Stimulated activated CD4-positive, alpha-beta T cell treated with anti-CD3 and anti-CD28 coated beads, Interleukin-1b, Interleukin-23, amount 100 ng/mL, for 24 hours (primary cell): ENCODE measurements around the gene THEM4.
A peak's percentile ranks its signal among the peaks of the same experiment; 100 is the strongest.
"Not testable (repeated sequence)": the region's sequence is repeated elsewhere in the genome, so short reads cannot be mapped to it uniquely, and the experiment has no call there.

Source experiments
- DNase-seq, 4 experiments: peaks; one replicate each; pipeline ENCODE4 v3.0.0-alpha.2; 2020; ENCODE audit warnings: low read depth in 4 of 4, low spot score in 1 of 4

The THEM4 gene

DNA sequence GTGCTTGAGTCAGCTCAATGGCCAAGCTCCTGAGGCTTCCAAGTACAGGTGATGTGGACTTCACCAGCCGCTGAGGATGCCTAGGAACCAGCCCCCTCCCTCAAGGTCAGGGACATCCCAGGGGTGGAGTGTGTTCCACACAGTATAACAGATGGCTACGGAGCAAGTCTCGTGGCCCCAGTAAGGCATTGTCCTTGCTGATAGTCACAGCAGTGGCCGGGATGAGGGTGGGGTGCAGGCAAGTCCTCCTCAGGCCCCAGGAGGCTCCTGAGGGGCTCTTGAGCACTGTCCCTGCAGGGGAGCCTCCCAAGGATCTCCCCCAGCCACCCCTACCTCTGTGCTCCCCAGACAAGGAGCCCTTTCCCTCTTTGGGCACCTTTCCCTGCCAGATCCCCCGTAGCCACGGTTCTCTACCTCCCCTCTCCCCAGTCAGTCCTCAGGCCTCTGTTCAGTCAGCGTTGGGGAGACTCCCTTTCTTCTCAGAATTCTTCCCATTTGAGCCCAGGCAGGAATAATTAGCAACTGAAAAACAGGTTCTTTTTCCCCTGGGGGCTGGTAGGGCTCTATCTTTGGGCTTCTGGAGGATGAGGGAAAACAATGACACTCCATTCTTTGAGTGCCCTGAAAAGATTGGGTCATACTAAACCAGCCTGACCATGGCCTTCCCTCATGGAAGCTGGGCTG, 48.7 kb downstream of the THEM4 start:
- no peak for DNase-seq

DNA sequence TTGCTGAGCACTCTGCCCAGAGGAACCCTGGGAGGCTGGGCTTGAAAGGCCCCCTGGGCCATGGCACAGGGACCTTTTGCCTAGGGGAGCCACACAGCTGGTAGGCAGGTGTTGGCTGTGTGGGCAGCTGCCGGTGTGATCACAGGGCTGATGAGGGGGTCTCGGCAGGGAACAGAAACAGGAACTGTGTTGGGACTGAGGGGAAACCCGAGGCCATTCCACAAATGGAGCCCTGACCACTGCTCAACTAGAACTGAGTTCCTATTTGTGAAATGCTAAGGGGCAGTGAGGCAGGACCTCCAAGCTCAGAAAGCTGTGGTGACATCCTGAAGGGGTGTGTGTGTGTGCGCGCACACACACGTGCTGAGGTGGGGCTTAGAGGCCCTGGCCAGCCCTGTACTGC, 49.4 kb downstream of the THEM4 start:
- no peak for DNase-seq

DNA sequence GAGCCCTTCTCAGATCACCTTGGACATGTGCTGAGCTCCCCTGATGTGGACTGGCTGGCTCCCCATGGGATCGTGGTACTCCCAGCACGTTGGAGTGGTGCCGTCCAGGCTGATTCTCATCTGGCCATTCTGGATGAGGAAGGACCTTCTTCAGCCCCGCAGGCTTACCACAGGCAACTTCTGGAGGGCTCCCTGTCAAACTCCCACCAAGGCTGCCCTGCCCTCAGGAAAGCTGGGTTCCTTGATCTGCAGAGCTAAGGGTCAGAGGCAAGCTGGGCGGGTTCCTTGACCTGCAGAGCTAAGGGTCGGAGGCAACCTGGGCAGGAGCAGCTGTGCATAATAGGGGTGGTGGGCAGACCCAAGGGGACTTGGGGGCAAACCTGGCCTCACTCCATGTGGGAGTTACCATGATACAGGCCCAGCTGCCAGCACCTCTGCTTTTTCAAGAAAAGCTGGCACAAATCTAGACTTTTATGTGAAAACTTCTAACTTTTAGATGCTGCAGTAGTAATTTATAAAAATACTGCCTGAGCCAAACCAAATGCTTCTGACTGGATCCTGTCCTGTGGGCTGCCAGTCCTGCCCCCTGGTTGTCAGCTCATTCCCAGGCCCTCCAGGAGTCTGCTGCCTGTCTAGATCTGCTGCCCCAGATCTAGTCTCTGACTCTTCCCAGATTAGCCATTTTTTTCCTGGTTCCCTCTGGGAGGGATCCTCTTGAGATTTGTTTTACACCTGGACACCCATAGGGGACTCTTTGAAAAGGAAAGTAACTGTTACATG, 50.2 kb downstream of the THEM4 start:
- DNase-seq = no peak

DNA sequence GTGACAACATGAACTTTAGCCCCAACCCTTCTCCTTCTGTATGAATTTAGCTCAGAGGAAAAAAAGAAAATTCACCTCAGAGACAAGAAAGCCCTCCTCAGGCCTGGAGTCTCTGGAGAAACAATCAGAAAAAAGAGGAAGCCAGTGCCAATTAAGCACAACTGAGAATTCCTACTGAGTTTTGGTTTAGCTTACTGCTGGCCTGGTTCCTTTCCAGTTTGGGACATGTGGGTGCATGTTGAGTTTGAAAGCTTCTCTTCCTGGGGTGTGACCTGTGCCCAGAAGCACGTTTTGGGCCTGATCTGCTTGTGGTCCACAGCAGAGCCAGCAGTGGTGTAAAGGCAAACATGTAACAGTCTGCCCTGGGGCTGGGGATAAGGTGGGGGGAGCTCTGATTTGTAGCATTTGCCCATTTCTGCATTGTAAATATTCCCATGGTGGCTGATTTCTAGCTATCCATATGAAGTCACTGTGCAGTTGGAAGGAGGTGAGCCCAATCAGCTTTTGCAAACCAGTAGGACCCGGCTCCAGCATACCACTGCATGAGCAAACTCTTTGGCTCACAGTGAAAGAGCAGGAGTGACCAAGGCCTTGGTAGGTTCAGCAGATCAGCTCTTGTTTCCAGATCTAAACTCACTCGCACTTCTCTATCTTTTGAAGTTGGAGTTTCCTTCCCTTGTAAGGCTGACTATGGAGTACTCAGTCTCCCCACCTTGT, 51.1 kb downstream of the THEM4 start:
- DNase-seq = no peak

DNA sequence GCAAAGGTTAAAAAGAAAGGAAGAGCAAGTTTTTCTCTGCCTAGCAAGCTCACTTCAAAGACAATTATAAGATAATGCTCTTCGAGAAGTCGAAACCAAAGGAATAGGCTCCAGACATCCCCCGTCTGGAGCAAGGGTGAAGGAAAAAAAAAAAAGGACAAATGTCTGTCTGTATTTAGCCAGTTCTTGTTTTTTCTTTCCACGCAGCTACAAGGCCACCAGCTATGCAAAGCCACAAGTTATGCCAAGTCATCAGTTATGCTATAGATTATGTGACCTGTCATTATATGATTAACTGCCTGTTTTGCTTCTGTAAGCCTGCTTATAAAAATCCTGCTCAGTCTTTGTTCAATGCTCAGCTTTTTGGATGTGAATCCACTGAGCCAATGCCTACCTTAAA, 53.4 kb downstream of the THEM4 start:
- no peak for DNase-seq

DNA sequence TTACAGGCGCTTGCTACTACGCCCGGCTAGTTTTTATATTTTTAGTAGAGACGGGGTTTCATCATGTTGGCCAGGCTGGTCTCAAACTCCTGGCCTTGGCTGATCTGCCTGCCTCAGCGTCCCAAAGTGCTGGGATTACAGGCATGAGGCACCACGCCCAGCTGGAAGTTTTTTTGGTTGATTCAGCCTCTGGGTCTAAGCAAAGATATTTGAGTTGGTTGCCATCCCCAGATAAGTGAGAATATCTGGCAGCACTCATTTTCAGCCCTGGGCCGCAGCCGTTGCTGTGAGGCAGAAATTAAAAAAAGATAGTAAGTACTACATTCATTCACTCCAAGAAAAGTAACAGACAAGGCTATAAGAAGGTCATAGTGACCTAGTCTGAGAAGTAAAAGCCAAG, 53.8 kb downstream of the THEM4 start:
- not testable (repeated sequence) for DNase-seq

DNA sequence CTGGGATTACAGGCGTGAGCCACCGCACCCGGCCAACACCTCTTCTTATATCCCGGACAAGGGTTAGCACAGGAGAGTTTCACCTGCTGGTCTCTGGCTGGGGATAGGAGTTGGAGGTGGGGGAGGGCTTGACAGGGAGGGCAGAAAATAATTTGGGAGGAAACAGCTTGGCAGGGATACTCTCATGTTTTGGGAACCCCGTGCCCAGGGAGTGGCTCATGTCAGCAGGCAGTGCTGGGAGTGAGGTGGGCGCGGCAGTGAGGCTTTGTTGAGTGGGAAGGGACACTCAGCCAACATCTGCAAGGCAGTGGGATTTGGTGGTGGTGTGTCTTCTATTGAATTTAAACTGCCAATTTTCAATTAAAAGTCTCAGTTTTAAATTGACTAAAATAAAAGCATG, 54.7 kb downstream of the THEM4 start:
- no peak for DNase-seq

DNA sequence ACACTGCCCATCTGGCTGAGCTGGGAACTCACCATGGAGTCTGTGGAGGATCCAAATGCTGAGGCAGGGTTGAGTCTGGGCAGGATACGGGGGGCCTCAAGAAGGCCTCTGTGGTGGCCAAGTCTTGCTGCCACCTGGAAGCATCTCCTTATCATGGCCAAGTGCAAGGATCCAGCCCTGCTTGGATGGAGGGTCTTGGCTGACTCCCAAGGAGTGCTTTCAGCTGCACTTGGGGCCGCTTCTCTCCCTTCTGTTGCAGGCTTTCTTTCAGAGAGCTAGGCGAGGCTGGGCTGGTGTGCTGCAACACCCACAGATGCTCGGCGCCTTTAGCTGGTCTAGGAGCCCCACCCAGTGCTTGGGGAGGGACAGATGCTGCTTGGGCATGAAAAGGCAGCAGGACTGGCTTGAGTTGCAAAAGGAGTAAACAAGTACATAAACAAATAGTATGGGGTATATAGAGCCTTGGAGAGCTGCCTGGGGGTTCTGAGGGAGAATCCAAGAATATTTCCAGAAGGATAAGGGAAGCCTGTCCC, 55.8 kb downstream of the THEM4 start, which contains the start of gene THEM5:
Gene THEM5, minus strand, starts transcription at position 302 of the 533 bp plus-strand sequence. Its CDS starts 147 bp downstream, at position 155.
- DNase-seq = no peak

DNA sequence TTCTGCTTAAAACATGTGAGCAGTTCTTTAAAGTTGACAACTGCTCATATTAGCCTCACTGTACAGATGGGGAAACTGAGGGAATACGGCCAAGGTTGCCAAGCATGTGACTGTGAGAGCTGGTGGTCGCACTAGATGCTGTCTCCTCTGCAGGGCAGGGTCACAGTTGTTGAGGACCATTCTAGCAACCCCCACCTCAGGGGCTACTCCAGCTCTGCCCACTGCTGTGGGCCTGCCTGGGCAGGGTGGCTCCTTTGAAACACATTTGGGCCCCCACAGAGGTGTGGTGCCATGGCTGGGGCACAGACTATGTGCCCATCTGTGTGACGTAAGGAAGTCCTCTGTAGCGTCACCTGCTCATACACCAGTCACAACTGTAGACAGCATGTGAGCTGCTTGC, 56.6 kb downstream of the THEM4 start:
- no peak for DNase-seq

DNA sequence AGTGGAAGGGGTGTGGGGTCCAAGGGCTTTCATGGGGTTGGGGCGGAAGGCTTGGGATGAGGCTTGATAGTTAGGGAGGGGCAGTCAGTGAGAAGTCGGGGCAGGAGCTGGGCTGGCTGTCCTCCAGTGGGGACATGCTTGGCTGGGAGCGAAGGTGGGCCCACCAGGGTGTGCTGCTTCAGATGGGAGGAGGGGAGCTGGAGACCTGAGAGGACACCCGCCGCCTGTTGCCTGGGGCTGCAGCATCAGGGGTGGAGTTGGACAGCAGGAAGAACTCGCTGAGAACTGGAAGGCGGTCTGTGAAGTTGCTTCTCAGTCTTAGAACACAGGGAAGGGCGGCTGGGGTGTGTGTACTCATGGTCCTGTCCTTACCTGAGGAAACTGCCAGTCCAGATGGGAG, 57.4 kb downstream of the THEM4 start:
- DNase-seq = no peak

DNA sequence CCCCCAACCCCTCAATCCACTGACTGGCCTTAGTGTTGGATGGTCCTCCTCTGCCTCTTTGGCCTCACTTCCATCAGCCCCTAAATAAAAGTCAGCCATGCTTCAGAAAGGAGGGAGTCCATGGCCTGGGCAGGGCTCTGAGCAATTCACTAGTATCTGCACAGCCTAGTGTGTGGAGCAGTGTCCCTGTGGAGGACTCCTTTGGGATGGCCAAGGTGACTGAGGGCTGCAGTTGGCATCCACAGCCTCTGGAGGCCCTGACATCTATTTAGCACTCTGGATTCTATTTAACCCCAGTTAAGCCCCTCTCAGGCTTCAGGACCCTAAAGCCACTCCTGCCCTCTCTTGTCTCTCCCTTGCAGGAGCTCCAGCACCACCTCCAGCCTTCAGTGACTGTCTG, 59.4 kb downstream of the THEM4 start:
- DNase-seq = no peak

DNA sequence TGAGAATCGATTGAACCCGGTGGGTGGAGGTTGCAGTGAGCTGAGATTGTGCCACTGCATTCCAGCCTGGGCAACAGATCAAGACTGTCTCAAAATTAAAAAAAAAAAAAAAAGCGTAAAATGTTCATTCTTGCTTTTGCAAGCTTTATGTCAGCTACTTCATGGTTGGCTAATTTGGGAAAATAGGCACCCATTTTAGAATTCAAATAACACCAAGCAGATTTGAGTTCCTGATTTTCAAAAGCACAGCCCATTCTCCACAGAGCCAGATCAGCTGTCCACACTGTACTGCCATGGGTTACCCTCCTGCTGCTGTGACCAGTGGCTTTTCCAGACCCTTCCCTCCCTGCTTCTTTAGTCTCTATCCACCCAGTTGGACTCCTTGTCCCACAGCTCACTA, 60.2 kb downstream of the THEM4 start:
- no peak for DNase-seq

DNA sequence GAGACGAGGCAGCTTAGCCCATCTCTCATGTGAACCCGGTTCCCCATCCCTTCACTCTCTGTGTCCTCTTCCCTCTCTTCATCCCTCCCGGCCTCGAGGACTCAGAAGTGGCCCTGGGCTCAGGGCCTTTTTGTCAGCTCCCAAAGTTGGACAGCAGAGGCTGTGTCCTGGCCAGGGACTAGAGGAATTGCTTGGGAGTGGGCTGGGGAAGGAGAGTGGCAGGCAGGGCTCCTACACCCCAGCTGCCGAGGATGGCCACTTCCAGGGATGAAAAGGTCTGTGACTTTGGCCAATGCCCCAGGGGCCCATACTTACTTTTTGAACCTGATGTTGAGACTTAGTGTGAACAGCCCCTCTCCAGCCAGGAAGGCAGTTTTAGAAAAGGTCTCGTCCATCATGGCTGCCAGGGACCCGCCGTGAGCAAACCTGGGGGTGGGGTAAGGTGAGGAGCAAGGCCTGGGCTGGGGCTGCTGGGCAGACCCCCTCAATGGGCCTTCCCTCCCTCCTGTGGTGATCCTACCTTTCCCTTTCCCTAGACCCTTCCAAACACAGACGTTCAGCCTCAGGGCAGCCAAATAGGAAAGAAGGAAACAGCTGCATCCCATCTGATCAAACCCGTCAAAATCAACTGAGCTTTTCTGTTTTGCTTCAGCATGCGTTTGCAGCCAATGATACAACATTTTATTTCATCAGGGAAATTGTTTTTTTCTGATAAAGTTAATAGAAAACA, 61.3 kb downstream of the THEM4 start:
- DNase-seq = no peak

DNA sequence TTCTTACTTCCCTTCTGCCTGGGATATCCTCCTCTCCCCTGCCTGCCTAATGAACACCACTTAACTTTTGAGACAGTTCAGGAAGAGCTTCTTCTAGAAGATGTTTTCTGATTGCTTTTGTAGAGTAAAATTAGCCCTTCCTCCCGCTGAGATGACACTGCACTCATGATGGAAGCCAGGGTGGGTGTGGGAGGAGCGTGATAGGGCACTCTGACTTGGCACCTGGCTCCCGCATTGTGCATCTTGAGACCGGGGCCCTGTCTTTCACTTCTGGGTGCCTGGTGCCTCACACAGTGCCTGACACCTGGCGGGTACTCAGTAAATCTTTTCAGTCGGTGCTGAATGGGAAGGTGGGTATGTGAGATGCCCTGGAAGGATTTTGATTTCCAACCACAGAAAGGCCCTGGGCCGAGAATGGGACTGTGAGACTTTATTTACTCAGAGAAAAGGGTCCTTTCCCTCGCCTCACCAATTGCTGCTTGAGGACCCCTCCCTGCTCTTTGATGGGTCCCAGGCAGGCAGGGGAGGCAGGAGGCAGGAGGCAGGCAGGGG, 62.5 kb downstream of the THEM4 start:
- no peak for DNase-seq

DNA sequence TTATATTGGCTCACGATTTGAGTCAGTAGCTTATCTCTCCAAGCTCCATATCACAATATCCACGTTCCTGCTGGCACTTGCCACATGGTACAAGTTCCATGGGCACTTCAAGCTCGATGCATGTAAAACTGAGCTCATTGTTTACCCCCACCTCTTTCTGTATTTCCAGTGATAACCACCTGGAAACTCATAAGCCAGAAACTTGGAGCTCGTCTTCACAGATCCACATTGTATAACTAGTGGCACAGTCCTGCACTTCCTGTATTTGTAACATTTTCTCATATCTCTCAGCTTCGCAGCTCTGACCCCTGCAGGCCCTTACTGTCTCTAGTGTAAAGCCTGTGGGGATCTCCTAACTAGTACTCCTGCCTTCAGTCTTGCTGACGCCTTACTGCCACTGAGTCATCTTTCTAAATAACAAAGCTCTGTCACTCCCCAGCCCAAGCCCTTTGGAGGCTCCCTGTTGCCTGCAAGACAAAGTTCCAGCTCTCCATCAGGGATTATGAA, 63.2 kb downstream of the THEM4 start:
- no peak for DNase-seq

DNA sequence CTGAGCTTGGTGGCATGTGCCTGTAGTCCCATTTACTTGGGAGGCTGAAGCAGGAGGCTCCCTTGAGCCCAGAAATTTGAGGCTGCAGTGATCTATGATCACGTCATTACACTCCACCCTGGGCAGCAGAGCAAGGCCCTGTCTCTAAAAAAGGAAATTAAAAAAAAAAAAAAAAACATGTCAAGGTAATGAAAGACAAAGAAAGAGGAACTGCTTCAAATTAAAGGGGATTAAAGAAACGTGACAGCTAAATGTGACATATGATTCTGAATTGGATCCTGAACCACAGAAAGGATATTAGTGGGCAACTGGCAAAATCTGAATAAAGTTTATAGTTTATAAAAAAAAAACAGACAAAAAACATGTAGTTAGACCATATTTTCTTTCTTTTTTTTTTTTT, 65.9 kb downstream of the THEM4 start:
- DNase-seq = no peak

DNA sequence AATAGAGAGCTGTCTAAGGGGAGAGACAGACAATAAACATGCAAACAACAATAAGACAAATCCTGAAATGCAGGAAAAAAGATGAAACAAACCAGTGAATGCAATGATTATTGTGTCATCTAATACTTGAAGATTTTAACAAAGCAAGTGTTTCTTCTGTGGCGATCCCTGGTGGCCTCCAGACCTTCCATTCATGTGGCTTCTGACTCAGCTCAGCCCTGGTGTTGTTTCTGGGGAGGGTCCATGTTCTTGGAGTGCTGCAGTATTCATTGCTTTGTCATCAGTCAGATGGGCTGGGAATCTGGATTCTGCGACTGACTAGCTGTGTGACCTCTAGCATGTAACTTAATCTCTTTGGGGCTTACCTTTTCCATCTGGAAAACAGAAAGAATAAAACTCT, 68.2 kb downstream of the THEM4 start:
- no peak for DNase-seq

DNA sequence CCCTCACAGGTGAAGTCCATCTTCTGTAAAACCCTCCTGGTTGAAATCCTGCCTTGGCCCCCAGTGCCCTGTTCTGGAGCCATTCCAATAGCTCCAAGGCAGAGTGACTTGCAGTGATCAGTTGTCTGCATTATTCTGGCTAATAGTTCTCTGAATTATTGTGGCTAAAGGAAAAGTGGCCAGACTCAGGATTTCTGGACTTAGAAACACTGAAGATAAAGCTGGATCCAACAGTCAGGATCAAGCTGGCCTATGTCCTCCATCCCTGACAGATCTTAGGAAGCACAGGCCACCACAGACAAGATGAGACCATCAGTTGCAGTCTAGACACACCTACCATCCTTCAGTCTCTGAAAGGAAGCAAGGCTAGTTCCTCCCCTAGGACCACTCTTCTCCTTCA, 68.9 kb downstream of the THEM4 start:
- DNase-seq = no peak

DNA sequence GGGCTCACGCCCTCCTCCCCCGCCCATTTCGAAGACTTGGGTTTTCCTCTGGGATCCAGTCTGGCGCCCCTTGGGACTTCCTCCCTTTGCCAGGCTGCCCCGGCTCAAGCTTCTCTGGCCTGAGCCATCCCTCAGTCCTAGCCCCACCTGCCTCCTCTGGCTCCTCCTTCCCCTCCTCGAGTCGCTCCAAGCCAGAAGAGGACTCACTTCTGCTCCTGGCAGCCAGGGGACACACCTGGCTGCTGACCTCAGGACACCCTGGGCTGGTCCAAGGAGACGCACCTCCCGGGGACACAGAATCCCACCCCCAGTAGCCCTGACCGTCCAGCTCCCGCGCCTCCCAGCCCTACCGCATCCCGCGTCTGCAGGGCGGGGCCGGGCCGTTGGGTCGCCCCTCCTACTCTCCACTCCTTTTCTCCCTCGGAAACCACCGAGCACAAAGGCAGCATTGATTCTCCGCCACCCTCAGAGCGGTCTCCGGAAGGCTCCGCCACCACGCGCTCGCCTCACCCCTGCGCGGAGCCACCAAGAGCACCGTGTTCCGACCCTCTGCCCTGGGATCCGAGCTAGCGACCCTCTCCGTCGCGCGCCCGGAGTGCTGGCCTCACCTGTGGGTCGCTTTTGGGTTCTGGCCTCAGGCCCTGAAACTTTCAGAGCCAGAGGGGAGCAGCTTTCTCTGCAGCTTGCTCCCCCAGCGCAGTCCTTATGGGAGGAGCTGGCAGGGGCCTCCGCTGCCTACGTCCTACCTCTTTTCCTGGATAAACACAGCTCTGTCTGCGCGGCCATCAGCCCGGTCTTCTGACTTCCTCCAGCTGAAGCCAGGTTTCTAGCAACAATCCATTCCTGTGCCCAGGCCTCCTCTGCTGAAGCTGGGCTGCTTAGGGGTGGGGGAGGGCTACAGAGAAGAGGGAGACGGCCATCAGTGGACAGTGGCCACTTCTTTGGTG, 69.6 kb downstream of the THEM4 start, which contains the start of gene C2CD4D:
Gene C2CD4D, minus strand, starts transcription at position 364 of the 947 bp plus-strand sequence. CDS start 831 bp downstream, outside the sequence.
- DNase-seq = peak in 2 of 4 experiments; percentile 52 to 57
